HepG2 (cell line): Measurements from ENCODE around the gene SNAI3. TPM values are rescaled to one million over a fixed set of nuclear protein-coding genes. Genes with fewer than 3 reads are reported as not detected.

Experiments used
- ATAC-seq: fragments of 200-7000 bp; cut with Tn5 transposase; 3 replicates; pipeline ENCODE4 v1.9.1; 2020; ENCODE audit warnings: mild to moderate bottlenecking, moderate library complexity
- BruUV-seq: library from RNA; stranded (reverse); fragments of 400-500 nt; replicated peaks from 2 replicates; lab custom pipeline; 2021; lab: Mats Ljungman, UMichigan
- CTCF ChIA-PET: fragments of 300-600 bp; formaldehyde crosslinking; extraction: SDS; loops from one replicate; lab custom pipeline; 2021; ENCODE audit warnings: low total read pairs, inconsistent platforms, low intra/inter-chr PET ratio; lab: Yijun Ruan, JAX
- POLR2A ChIA-PET: fragments of 350-600 bp; sonication (Branson Sonifier 250); formaldehyde crosslinking; loops from one replicate; lab custom pipeline; 2020; ENCODE audit warnings: antibody characterized with exemption, inconsistent platforms; lab: Yijun Ruan, JAX
- DNase-seq: peaks from one replicate; pipeline ENCODE4 v3.0.0-alpha.2; 2015; ENCODE audit warnings: low spot score
- FAIRE-seq: peaks from 3 replicates; lab custom pipeline; 2011; peaks lifted over from hg19 to GRCh38; lab: Jason Lieb, UNC
- H2AFZ ChIP-seq: one replicate; pipeline ENCODE4 v1.6.1; 2011; ENCODE audit warnings: low read length, inconsistent platforms
- H3K27ac ChIP-seq: fragments of 300-600 bp; 3 replicates; pipeline ENCODE4 v1.8.0; 2011; ENCODE audit warnings: mixed run types, mild to moderate bottlenecking, mixed read lengths, low read length, inconsistent platforms; ENCODE audit not compliant: insufficient read depth; ENCODE audit errors: extremely low read length
- H3K27me3 ChIP-seq, 2 experiments: fragments of 200-600 bp in 1 of 2; 2 replicates in 1 of 2; 3 replicates in 1 of 2; pipeline versions ENCODE4 v1.6.0 to v1.8.0; 2011; ENCODE audit warnings: low read length in 2 of 2, mild to moderate bottlenecking in 2 of 2, moderate library complexity in 2 of 2, inconsistent platforms in 1 of 2; ENCODE audit not compliant: insufficient read depth in 2 of 2, control insufficient read depth in 1 of 2
- H3K36me3 ChIP-seq, 2 experiments: fragments of 200-600 bp in 1 of 2; replicated peaks in 1 of 2; 2 replicates in 1 of 2; 3 replicates in 1 of 2; pipeline versions ENCODE4 v1.5.1 to v1.8.0; 2011; ENCODE audit warnings: low read length in 2 of 2, inconsistent platforms in 1 of 2; ENCODE audit not compliant: insufficient read depth in 2 of 2, control insufficient read depth in 1 of 2
- H3K4me1 ChIP-seq: 2 replicates; pipeline ENCODE4 v1.5.1; 2012; ENCODE audit warnings: low read length, inconsistent platforms; ENCODE audit not compliant: insufficient read depth
- H3K4me2 ChIP-seq: 2 replicates; pipeline ENCODE4 v1.6.0; 2011; ENCODE audit warnings: low read depth, low read length, inconsistent platforms
- H3K4me3 ChIP-seq, 3 experiments: fragments of 200-600 bp in 1 of 3; sonication (generic), shearing (Covaris generic) in 1 of 3; replicated peaks in 1 of 3; 2 replicates each; pipeline ENCODE4 v1.5.1; 2011 to 2016; ENCODE audit warnings: low read length in 3 of 3, inconsistent platforms in 2 of 3, low read depth in 2 of 3, mild to moderate bottlenecking in 2 of 3, control low read depth in 1 of 3, mixed read lengths in 1 of 3; ENCODE audit not compliant: insufficient read depth in 1 of 3
- H3K79me2 ChIP-seq: one replicate; pipeline ENCODE4 v1.6.1; 2011; ENCODE audit warnings: low read length, inconsistent platforms; ENCODE audit not compliant: insufficient read depth
- H3K9ac ChIP-seq: 2 replicates; pipeline ENCODE4 v1.6.0; 2011; ENCODE audit warnings: mild to moderate bottlenecking, low read depth, low read length, inconsistent platforms; ENCODE audit not compliant: insufficient read depth
- H3K9me3 ChIP-seq: 2 replicates; pipeline ENCODE4 v1.5.1; 2012; ENCODE audit warnings: mild to moderate bottlenecking, low read length
- H4K20me1 ChIP-seq: 2 replicates; pipeline ENCODE4 v1.6.0; 2011; ENCODE audit warnings: inconsistent platforms, mild to moderate bottlenecking, low read length, moderate library complexity; ENCODE audit not compliant: insufficient read depth
- AGO1 ChIP-seq: fragments of 200-400 bp; formaldehyde crosslinking; IDR thresholded peaks from 2 replicates; pipeline ENCODE4 v1.6.1; 2017; ENCODE audit warnings: mild to moderate bottlenecking, low read depth, low read length, moderate library complexity; ENCODE audit not compliant: poor library complexity, severe bottlenecking
- AKAP8 ChIP-seq: sonication (generic); formaldehyde crosslinking; IDR thresholded peaks from 2 replicates; pipeline ENCODE4 v1.5.1; 2020; ENCODE audit warnings: mild to moderate bottlenecking, missing genetic modification reagents
- ELF1 ChIP-seq: sonication (generic); formaldehyde crosslinking; IDR thresholded peaks from 2 replicates; pipeline ENCODE4 v1.4.0; 2020; ENCODE audit warnings: missing genetic modification reagents
- HNRNPUL1 ChIP-seq: fragments of 200-400 bp; formaldehyde crosslinking; IDR thresholded peaks from 2 replicates; pipeline ENCODE4 v1.6.1; 2017; ENCODE audit warnings: low read depth, mild to moderate bottlenecking, low read length, moderate library complexity
- MAFG ChIP-seq: sonication (generic); formaldehyde crosslinking; IDR thresholded peaks from 2 replicates; pipeline ENCODE4 v1.5.1; 2020; ENCODE audit warnings: mild to moderate bottlenecking, missing genetic modification reagents
- PLRG1 ChIP-seq: fragments of 450-650 bp; conservative IDR thresholded peaks from 2 replicates; pipeline ENCODE4 v1.6.1; 2016
- RBFOX2 ChIP-seq: fragments of 200-400 bp; formaldehyde crosslinking; IDR thresholded peaks from 2 replicates; pipeline ENCODE4 v1.6.1; 2017; ENCODE audit warnings: low read depth, mild to moderate bottlenecking, low read length
- SNAPC5 ChIP-seq: sonication (generic); formaldehyde crosslinking; IDR thresholded peaks from 2 replicates; pipeline ENCODE4 v1.8.1; 2023; ENCODE audit warnings: mild to moderate bottlenecking, missing genetic modification reagents, borderline replicate concordance
- SSRP1 ChIP-seq: IDR thresholded peaks from 2 replicates; pipeline ENCODE4 v1.6.1; 2016; ENCODE audit warnings: control low read depth
- ZNF572 ChIP-seq: sonication (generic); formaldehyde crosslinking; IDR thresholded peaks from 2 replicates; pipeline ENCODE4 v1.5.1; 2020; ENCODE audit warnings: mild to moderate bottlenecking, missing genetic modification reagents
- ZNF652 ChIP-seq: IDR thresholded peaks from 2 replicates; pipeline ENCODE4 v1.6.1; 2016; ENCODE audit warnings: low read depth, borderline replicate concordance
- WGBS: methylation state at CpG from one replicate; pipeline ENCODE4 v1.1.6; 2017; ENCODE audit warnings: low lambda C conversion rate; 5-methylcytosine and 5-hydroxymethylcytosine counted together
- in situ Hi-C: cut with HindIII; loops from 2 replicates; pipeline ENCODE4 v1.10.0; 2017; ENCODE audit warnings: low pct_unique_long_range_greater_than_20kb; ENCODE audit not compliant: extremely low pct_ligation_motif_present
- intact Hi-C: fragments of 100-400 bp; cut with micrococcal nuclease; formaldehyde crosslinking; loops from one replicate; pipeline ENCODE4 v1.10.0; 2022; ENCODE audit not compliant: unreplicated experiment
- polyA plus RNA-seq, 8 experiments: library from polyadenylated mRNA; depleted of rRNA in 3 of 8; stranded (reverse) in 7 of 8; unstranded in 1 of 8; fragments of >200 nt; fragmentation: Illumina TruSeq in 4 of 8; extraction: Trizol in 4 of 8; gene quantifications; 2 replicates each; pipeline versions ENCODE4 v1.2.1 to v1.2.3, GENCODE V29; 2011 to 2016; ENCODE audit warnings: low read depth in 4 of 8, missing spikeins in 1 of 8, mixed read lengths in 1 of 8; ENCODE audit not compliant: insufficient read depth in 1 of 8
- total RNA-seq, 5 experiments: library from RNA; depleted of rRNA; stranded (reverse); fragments of >200 nt; fragmentation: Illumina TruSeq; extraction: Trizol; gene quantifications; 2 replicates each; pipeline ENCODE4 v1.2.3, GENCODE V29; 2016; ENCODE audit warnings: low read depth in 1 of 5
- TF ChIP-seq, protein P1 (sequence below): sonication (generic); formaldehyde crosslinking; IDR thresholded peaks from 2 replicates; pipeline ENCODE4 v1.5.1; 2020; ENCODE audit warnings: mild to moderate bottlenecking, missing genetic modification reagents, moderate library complexity
- TF ChIP-seq, protein P2 (sequence below): IDR thresholded peaks from 2 replicates; pipeline ENCODE4 v1.6.1; 2016; ENCODE audit warnings: low read depth, control low read depth
- TF ChIP-seq, protein P3 (sequence below): sonication (generic); formaldehyde crosslinking; IDR thresholded peaks from 2 replicates; pipeline ENCODE4 v1.5.1; 2020; ENCODE audit warnings: missing genetic modification reagents, mild to moderate bottlenecking, borderline replicate concordance

The SNAI3 gene
- total and polyA plus RNA-seq, 2 of the 13 experiments (the other 11 are each of a cell fraction or from before 2014, with no cell fraction given): 0.09 to 0.18 TPM

- TF ChIP-seq, protein P1, sequence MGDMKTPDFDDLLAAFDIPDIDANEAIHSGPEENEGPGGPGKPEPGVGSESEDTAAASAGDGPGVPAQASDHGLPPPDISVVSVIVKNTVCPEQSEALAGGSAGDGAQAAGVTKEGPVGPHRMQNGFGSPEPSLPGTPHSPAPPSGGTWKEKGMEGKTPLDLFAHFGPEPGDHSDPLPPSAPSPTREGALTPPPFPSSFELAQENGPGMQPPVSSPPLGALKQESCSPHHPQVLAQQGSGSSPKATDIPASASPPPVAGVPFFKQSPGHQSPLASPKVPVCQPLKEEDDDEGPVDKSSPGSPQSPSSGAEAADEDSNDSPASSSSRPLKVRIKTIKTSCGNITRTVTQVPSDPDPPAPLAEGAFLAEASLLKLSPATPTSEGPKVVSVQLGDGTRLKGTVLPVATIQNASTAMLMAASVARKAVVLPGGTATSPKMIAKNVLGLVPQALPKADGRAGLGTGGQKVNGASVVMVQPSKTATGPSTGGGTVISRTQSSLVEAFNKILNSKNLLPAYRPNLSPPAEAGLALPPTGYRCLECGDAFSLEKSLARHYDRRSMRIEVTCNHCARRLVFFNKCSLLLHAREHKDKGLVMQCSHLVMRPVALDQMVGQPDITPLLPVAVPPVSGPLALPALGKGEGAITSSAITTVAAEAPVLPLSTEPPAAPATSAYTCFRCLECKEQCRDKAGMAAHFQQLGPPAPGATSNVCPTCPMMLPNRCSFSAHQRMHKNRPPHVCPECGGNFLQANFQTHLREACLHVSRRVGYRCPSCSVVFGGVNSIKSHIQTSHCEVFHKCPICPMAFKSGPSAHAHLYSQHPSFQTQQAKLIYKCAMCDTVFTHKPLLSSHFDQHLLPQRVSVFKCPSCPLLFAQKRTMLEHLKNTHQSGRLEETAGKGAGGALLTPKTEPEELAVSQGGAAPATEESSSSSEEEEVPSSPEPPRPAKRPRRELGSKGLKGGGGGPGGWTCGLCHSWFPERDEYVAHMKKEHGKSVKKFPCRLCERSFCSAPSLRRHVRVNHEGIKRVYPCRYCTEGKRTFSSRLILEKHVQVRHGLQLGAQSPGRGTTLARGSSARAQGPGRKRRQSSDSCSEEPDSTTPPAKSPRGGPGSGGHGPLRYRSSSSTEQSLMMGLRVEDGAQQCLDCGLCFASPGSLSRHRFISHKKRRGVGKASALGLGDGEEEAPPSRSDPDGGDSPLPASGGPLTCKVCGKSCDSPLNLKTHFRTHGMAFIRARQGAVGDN (CRISPR knock-in tag): 0 out of 2 replicates have a peak, but pooled peaks have one; percentile 4
- no peak for TF ChIP-seq PLRG1
- no peak for TF ChIP-seq SNAPC5 (CRISPR knock-in tag)
- peak; percentile 58 for TF ChIP-seq RBFOX2
These were observed 43.2 kb downstream of the SNAI3 start (continued) for GRCh38 chr16:88642881-88643643.

GRCh38 chr16:88640498-88641247 is 45.6 kb downstream of the SNAI3 start:
- no peak overlapping the region for H3K9ac ChIP-seq
- WGBS: 49% methylated on average over 12 of the region's 17 CpGs
- H4K20me1 ChIP-seq: peaks cover 10% of the 10 kb centered on the region; the same call in 1 of the 2 replicates
- peaks cover 28% of the 10 kb centered on the region for H3K4me1 ChIP-seq
- H3K27me3 ChIP-seq: peaks cover 17 to 39% of the 10 kb centered on the region in 2 experiments; a peak in 4 of 5 replicates
- no peaks in the 10 kb centered on the region for H3K79me2 ChIP-seq
- no peak overlapping the region for H2AFZ ChIP-seq
- H3K4me2 ChIP-seq: peak overlapping the region; percentile 82; the same call in 1 of the 2 replicates
- H3K9me3 ChIP-seq: no peaks in the 10 kb centered on the region
- no peak overlapping the region for H3K27ac ChIP-seq
- in situ Hi-C loops (no loop called here), intact Hi-C loops (no loop called here)
- FAIRE-seq: no peak
- ChIA-PET CTCF (no interaction called here), POLR2A (no interaction called here)
- H3K36me3 ChIP-seq: peaks cover 0 to 5% of the 10 kb centered on the region in 2 experiments; a peak in 1 of 5 replicates
- H3K4me3 ChIP-seq: no peak overlapping the region
- peak; percentile 3 for ATAC-seq
- BruUV-seq: TSS peak; percentile 32
- no peak for DNase-seq
- TF ChIP-seq ZNF652 (CRISPR knock-in tag) (no peak), MAFG (CRISPR knock-in tag) (no peak), SSRP1 (CRISPR knock-in tag) (peak; percentile 26; the same call in 1 of the 2 replicates), AKAP8 (CRISPR knock-in tag) (peak; percentile 17; the same call in 1 of the 2 replicates), AGO1 (peak; percentile 93), HNRNPUL1 (no peak), ELF1 (0 out of 2 replicates have a peak, but pooled peaks have one; percentile 26), ZNF572 (CRISPR knock-in tag) (no peak)
- TF ChIP-seq, protein P2, sequence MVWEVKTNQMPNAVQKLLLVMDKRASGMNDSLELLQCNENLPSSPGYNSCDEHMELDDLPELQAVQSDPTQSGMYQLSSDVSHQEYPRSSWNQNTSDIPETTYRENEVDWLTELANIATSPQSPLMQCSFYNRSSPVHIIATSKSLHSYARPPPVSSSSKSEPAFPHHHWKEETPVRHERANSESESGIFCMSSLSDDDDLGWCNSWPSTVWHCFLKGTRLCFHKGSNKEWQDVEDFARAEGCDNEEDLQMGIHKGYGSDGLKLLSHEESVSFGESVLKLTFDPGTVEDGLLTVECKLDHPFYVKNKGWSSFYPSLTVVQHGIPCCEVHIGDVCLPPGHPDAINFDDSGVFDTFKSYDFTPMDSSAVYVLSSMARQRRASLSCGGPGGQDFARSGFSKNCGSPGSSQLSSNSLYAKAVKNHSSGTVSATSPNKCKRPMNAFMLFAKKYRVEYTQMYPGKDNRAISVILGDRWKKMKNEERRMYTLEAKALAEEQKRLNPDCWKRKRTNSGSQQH (CRISPR knock-in tag): no peak
- TF ChIP-seq, protein P3, sequence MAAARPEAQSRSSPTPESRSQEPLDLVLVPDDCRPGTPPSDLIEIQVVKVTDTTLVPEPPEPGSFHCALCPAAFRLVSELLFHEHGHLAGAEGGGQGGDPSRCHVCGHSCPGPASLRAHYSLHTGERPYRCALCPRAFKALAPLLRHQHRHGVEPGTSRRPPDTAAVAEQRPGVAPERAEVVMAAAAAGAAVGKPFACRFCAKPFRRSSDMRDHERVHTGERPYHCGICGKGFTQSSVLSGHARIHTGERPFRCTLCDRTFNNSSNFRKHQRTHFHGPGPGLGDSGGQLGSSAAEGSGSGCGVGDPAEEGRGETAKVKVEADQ (CRISPR knock-in tag): no peak
